HepG2 (cell line): ENCODE data around the gene CGREF1. TPM values are rescaled to one million over a fixed set of nuclear protein-coding genes. Genes with fewer than 3 reads are reported as not detected.

Source experiments
- AKAP8 ChIP-seq: sonication (generic); formaldehyde crosslinking; IDR thresholded peaks from 2 replicates; pipeline ENCODE4 v1.5.1; 2020; ENCODE audit warnings: mild to moderate bottlenecking, missing genetic modification reagents
- EEA1 ChIP-seq: sonication (generic); formaldehyde crosslinking; IDR thresholded peaks from 2 replicates; pipeline ENCODE4 v1.5.1; 2020; ENCODE audit warnings: mild to moderate bottlenecking, missing genetic modification reagents, borderline replicate concordance
- ERF ChIP-seq: IDR thresholded peaks from 2 replicates; pipeline ENCODE4 v1.6.1; 2018; ENCODE audit warnings: missing biosample characterization, missing genetic modification reagents
- FOXK1 ChIP-seq: sonication (generic); formaldehyde crosslinking; IDR thresholded peaks from 2 replicates; pipeline ENCODE4 v1.4.0; 2020; ENCODE audit warnings: low read depth, missing genetic modification reagents, borderline replicate concordance
- GLI4 ChIP-seq: sonication (generic); formaldehyde crosslinking; IDR thresholded peaks from 2 replicates; pipeline ENCODE4 v1.5.1; 2020; ENCODE audit warnings: missing genetic modification reagents, mild to moderate bottlenecking, moderate library complexity, borderline replicate concordance
- KAT2B ChIP-seq: fragments of 150-350 bp; IDR thresholded peaks from 2 replicates; pipeline ENCODE4 v1.6.1; 2014; ENCODE audit warnings: low read depth, low read length, borderline replicate concordance
- KDM4B ChIP-seq: sonication (generic); formaldehyde crosslinking; IDR thresholded peaks from 2 replicates; pipeline ENCODE4 v1.4.0; 2020; ENCODE audit warnings: missing genetic modification reagents
- MXD1 ChIP-seq: sonication (generic); formaldehyde crosslinking; IDR thresholded peaks from 2 replicates; pipeline ENCODE4 v1.4.0; 2020; ENCODE audit warnings: mild to moderate bottlenecking, missing genetic modification reagents
- MYC ChIP-seq: sonication (generic); formaldehyde crosslinking; IDR thresholded peaks from 2 replicates; pipeline ENCODE4 v1.9.0; 2021; ENCODE audit warnings: missing genetic modification reagents, borderline replicate concordance
- NFKBIZ ChIP-seq: IDR thresholded peaks from 2 replicates; pipeline ENCODE4 v1.6.1; 2018; ENCODE audit warnings: missing genetic modification reagents, missing compliant biosample characterization
- RARG ChIP-seq: sonication (generic); formaldehyde crosslinking; IDR thresholded peaks from 2 replicates; pipeline ENCODE4 v1.4.0; 2020; ENCODE audit warnings: low read depth, mild to moderate bottlenecking, missing genetic modification reagents
- SIN3B ChIP-seq: fragments of 150-350 bp; IDR thresholded peaks from 2 replicates; pipeline ENCODE4 v1.6.1; 2014; ENCODE audit warnings: low read length
- TFAP4 ChIP-seq: sonication (generic); IDR thresholded peaks from 2 replicates; pipeline ENCODE4 v1.6.1; 2016; ENCODE audit warnings: low read depth, borderline replicate concordance
- TGIF2 ChIP-seq: IDR thresholded peaks from 2 replicates; pipeline ENCODE4 v1.6.1; 2016; ENCODE audit warnings: control low read depth, missing compliant biosample characterization
- XBP1 ChIP-seq: sonication (generic); formaldehyde crosslinking; IDR thresholded peaks from 2 replicates; pipeline ENCODE4 v1.5.0; 2020; ENCODE audit warnings: missing genetic modification reagents
- ZEB1 ChIP-seq: IDR thresholded peaks from 2 replicates; pipeline ENCODE4 v1.6.1; 2012; ENCODE audit warnings: mild to moderate bottlenecking, low read depth, inconsistent platforms; ENCODE audit not compliant: insufficient replicate concordance
- ZFX ChIP-seq: sonication (generic); formaldehyde crosslinking; IDR thresholded peaks from 2 replicates; pipeline ENCODE4 v1.4.0; 2020; ENCODE audit warnings: mild to moderate bottlenecking, low read depth, missing genetic modification reagents, moderate library complexity
- ZNF180 ChIP-seq: sonication (generic); formaldehyde crosslinking; IDR thresholded peaks from 2 replicates; pipeline ENCODE4 v1.4.0; 2020; ENCODE audit warnings: low read depth, missing genetic modification reagents, borderline replicate concordance
- ZNF609 ChIP-seq: sonication (generic); formaldehyde crosslinking; IDR thresholded peaks from 2 replicates; pipeline ENCODE4 v1.4.0; 2020; ENCODE audit warnings: mild to moderate bottlenecking, missing genetic modification reagents, borderline replicate concordance
- ZNF660 ChIP-seq: sonication (generic); formaldehyde crosslinking; IDR thresholded peaks from 2 replicates; pipeline ENCODE4 v1.5.1; 2020; ENCODE audit warnings: mild to moderate bottlenecking, low read depth, missing genetic modification reagents, borderline replicate concordance
- ZNF724P ChIP-seq: sonication (generic); formaldehyde crosslinking; IDR thresholded peaks from 2 replicates; pipeline ENCODE4 v1.8.0; 2022; ENCODE audit warnings: missing genetic modification reagents, borderline replicate concordance
- ZNF784 ChIP-seq: sonication (generic); formaldehyde crosslinking; IDR thresholded peaks from 2 replicates; pipeline ENCODE4 v1.5.1; 2020; ENCODE audit warnings: missing genetic modification reagents, mild to moderate bottlenecking, borderline replicate concordance
- polyA plus RNA-seq, 8 experiments: library from polyadenylated mRNA; depleted of rRNA in 3 of 8; stranded (reverse) in 7 of 8; unstranded in 1 of 8; fragments of >200 nt; fragmentation: Illumina TruSeq in 4 of 8; extraction: Trizol in 4 of 8; gene quantifications; 2 replicates each; pipeline versions ENCODE4 v1.2.1 to v1.2.3, GENCODE V29; 2011 to 2016; ENCODE audit warnings: low read depth in 4 of 8, missing spikeins in 1 of 8, mixed read lengths in 1 of 8; ENCODE audit not compliant: insufficient read depth in 1 of 8
- total RNA-seq, 5 experiments: library from RNA; depleted of rRNA; stranded (reverse); fragments of >200 nt; fragmentation: Illumina TruSeq; extraction: Trizol; gene quantifications; 2 replicates each; pipeline ENCODE4 v1.2.3, GENCODE V29; 2016; ENCODE audit warnings: low read depth in 1 of 5

CGREF1 gene
- total and polyA plus RNA-seq, 2 of the 13 experiments (the other 11 are each of a cell fraction or from before 2014, with no cell fraction given) = 13.9 to 23.4 TPM

- TF ChIP-seq TGIF2 (peak; percentile 85), ZEB1 (peak; percentile 48), ZNF724P (CRISPR knock-in tag) (peak; percentile 65; the same call in 1 of the 2 replicates), EEA1 (CRISPR knock-in tag) (peak; percentile 36; the same call in 1 of the 2 replicates), RARG (CRISPR knock-in tag) (0 out of 2 replicates have a peak, but pooled peaks have one; percentile 42), XBP1 (CRISPR knock-in tag) (no peak), NFKBIZ (no peak), GLI4 (CRISPR knock-in tag) (peak; percentile 54; the same call in 1 of the 2 replicates), SIN3B (0 out of 2 replicates have a peak, but pooled peaks have one; percentile 25), TFAP4 (peak; percentile 59; the same call in 1 of the 2 replicates), KAT2B (no peak), ZNF609 (CRISPR knock-in tag) (peak; percentile 59), MXD1 (CRISPR knock-in tag) (peak; percentile 83; the same call in 1 of the 2 replicates), ZNF784 (no peak), FOXK1 (CRISPR knock-in tag) (no peak), KDM4B (CRISPR knock-in tag) (no peak; the same call in 1 of the 2 replicates), ZNF660 (CRISPR knock-in tag) (peak; percentile 70; the same call in 1 of the 2 replicates), ZFX (CRISPR knock-in tag) (peak; percentile 78), MYC (peak; percentile 59), ZNF180 (CRISPR knock-in tag) (no peak), AKAP8 (peak; percentile 74; the same call in 1 of the 2 replicates), ERF (CRISPR knock-in tag) (peak; percentile 76; the same call in 1 of the 2 replicates)
These were observed 4.6 kb upstream of the CGREF1 start, which contains the start of gene ABHD1 (continued) for GRCh38 chr2:27123302-27124150.
